Islet of Langerhans (tissue), 1 donor: ENCODE data around the gene GADD45G.

Experiments used
- FAIRE-seq: peaks from one replicate; lab custom pipeline; 2011; peaks lifted over from hg19 to GRCh38; lab: Jason Lieb, UNC

The GADD45G gene

GRCh38 chr9:89592963-89593726 is 11.7 kb upstream of the GADD45G start:
- FAIRE-seq = no peak

- FAIRE-seq = no peak
These were observed 10.9 kb upstream of the GADD45G start for GRCh38 chr9:89593727-89594427.

GRCh38 chr9:89594811-89595550 is 9.8 kb upstream of the GADD45G start:
- no peak for FAIRE-seq

- no peak for FAIRE-seq
These were observed 9.2 kb upstream of the GADD45G start for GRCh38 chr9:89595646-89596045.

- FAIRE-seq = no peak
These were observed 7.8 kb upstream of the GADD45G start for GRCh38 chr9:89596937-89597555.

GRCh38 chr9:89597711-89598362 is 7.0 kb upstream of the GADD45G start:
- peak; percentile 74 for FAIRE-seq

GRCh38 chr9:89598363-89598713 is 6.5 kb upstream of the GADD45G start:
- no peak for FAIRE-seq

- FAIRE-seq = no peak
These were observed 5.9 kb upstream of the GADD45G start for GRCh38 chr9:89598926-89599325.

- no peak for FAIRE-seq
These were observed 4.0 kb upstream of the GADD45G start for GRCh38 chr9:89600831-89601230.

- no peak for FAIRE-seq
These were observed 3.5 kb upstream of the GADD45G start for GRCh38 chr9:89601306-89601705.

- FAIRE-seq = no peak
These were observed 2.8 kb upstream of the GADD45G start for GRCh38 chr9:89601856-89602562.

- FAIRE-seq = peak; percentile 27
These were observed 1.6 kb upstream of the GADD45G start for GRCh38 chr9:89602978-89603766.

- no peak for FAIRE-seq
These were observed 796 bp upstream of the GADD45G start for GRCh38 chr9:89603767-89604665.

- no peak for FAIRE-seq
These were observed 745 bp downstream of the GADD45G start for GRCh38 chr9:89605465-89606048.

- no peak for FAIRE-seq
These were observed 1.3 kb downstream of the GADD45G start for GRCh38 chr9:89606049-89606623.

- FAIRE-seq = peak; percentile 49
These were observed 2.0 kb downstream of the GADD45G start for GRCh38 chr9:89606624-89607311.

- FAIRE-seq = no peak
These were observed 4.0 kb downstream of the GADD45G start for GRCh38 chr9:89608641-89609335.
